Eye (tissue), 1 donor: ENCODE results near the gene POU4F2.

ENCODE experiments used
- DNase-seq: peaks from one replicate; pipeline ENCODE4 v3.0.0-alpha.2; 2015

The POU4F2 gene

GRCh38 chr4:146638786-146639505 lies at the start of gene POU4F2:
Gene POU4F2 (plus strand): TSS chr4:146638893. CDS start chr4:146639141, 248 bp downstream.
- DNase-seq, result peak; percentile 75

- DNase-seq, result no peak
These were observed 47.9 kb upstream of the POU4F2 start for GRCh38 chr4:146590801-146591200.

- DNase-seq, result no peak
These were observed 46.7 kb upstream of the POU4F2 start for GRCh38 chr4:146592019-146592418.

GRCh38 chr4:146632770-146633470 lies 5.8 kb upstream of the POU4F2 start:
- peak; percentile 23 for DNase-seq

GRCh38 chr4:146633471-146633800 lies 5.3 kb upstream of the POU4F2 start:
- peak; percentile 67 for DNase-seq

- peak; percentile 15 for DNase-seq
These were observed 3.9 kb upstream of the POU4F2 start for GRCh38 chr4:146634825-146635224.

GRCh38 chr4:146637621-146638332 lies 916 bp upstream of the POU4F2 start:
- peak; percentile 85 for DNase-seq

GRCh38 chr4:146638333-146638785 lies 334 bp upstream of the POU4F2 start:
- no peak for DNase-seq

- no peak for DNase-seq
These were observed 826 bp downstream of the POU4F2 start for GRCh38 chr4:146639506-146639932.

GRCh38 chr4:146640021-146640464 lies 1.4 kb downstream of the POU4F2 start:
- DNase-seq, result peak; percentile 53

- peak; percentile 61 for DNase-seq
These were observed 1.9 kb downstream of the POU4F2 start for GRCh38 chr4:146640465-146641061.

- no peak for DNase-seq
These were observed 3.1 kb downstream of the POU4F2 start for GRCh38 chr4:146641762-146642161.

- peak; percentile 80 for DNase-seq
These were observed 5.2 kb downstream of the POU4F2 start for GRCh38 chr4:146643812-146644401.

GRCh38 chr4:146645921-146646320 lies 7.2 kb downstream of the POU4F2 start:
- no peak for DNase-seq

- peak; percentile 67 for DNase-seq
These were observed 8.1 kb downstream of the POU4F2 start for GRCh38 chr4:146646593-146647325.

GRCh38 chr4:146647615-146648460 lies 9.1 kb downstream of the POU4F2 start:
- peak; percentile 79 for DNase-seq

GRCh38 chr4:146648461-146648783 lies 9.7 kb downstream of the POU4F2 start:
- peak; percentile 68 for DNase-seq

GRCh38 chr4:146649232-146649631 lies 10.5 kb downstream of the POU4F2 start:
- peak; percentile 30 for DNase-seq

GRCh38 chr4:146650034-146650433 lies 11.3 kb downstream of the POU4F2 start:
- DNase-seq, result peak; percentile 19

- peak; percentile 79 for DNase-seq
These were observed 16.2 kb downstream of the POU4F2 start for GRCh38 chr4:146654687-146655520.
